GM13977 (cell line): Measurements from ENCODE around the gene CIRBP.

ENCODE experiments used
- DNase-seq: peaks from one replicate; pipeline ENCODE4 v3.0.0; 2012; ENCODE audit warnings: low spot score
- in situ Hi-C: fragments of 300-500 bp; cut with MboI; formaldehyde crosslinking; loops from one replicate; pipeline ENCODE4 v1.12.0; 2022; ENCODE audit warnings: low sequenced_read_pairs, low pct_unique_long_range_greater_than_20kb, mixed read lengths, inconsistent platforms; ENCODE audit not compliant: unreplicated experiment
- TF ChIP-seq, protein P1 (sequence below): IDR thresholded peaks from 2 replicates; pipeline ENCODE4 v1.5.1; 2012; ENCODE audit warnings: mild to moderate bottlenecking, control low read depth; ENCODE audit not compliant: insufficient read depth; ENCODE audit errors: extremely low read depth, missing control alignments

The CIRBP gene

DNA sequence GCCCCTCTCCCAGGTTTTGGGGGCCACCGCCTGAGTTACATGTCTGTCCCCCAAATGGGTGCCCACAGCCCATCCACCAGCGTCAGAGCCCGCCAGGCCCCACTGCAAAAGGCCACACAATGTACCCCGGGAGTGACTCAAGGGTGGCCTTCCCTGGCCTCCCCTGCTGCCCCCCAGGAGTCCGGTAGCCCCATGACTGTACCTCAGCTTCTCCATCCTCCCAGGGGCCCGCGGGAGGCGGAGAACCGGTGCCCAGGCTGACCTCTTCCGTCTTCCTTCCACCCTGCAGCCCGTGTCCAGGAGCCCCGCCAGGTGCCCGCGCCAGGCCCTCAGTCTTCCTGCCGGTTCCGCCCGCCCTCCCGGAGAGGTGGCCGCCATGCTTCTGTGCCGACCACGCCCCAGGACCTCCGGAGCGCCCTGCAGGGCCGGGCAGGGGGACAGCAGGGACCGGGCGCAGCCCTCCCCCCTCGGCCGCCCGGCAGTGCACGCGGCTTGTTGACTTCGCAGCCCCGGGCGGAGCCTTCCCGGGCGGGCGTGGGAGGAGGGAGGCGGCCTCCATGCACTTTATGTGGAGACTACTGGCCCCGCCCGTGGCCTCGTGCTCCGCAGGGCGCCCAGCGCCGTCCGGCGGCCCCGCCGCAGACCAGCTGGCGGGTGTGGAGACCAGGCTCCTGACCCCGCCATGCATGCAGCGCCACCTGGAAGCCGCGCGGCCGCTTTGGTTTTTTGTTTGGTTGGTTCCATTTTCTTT, 41.7 kb upstream of the CIRBP start:
- no peak for DNase-seq
- in situ Hi-C loops = no loop called here
- TF ChIP-seq, protein P1, sequence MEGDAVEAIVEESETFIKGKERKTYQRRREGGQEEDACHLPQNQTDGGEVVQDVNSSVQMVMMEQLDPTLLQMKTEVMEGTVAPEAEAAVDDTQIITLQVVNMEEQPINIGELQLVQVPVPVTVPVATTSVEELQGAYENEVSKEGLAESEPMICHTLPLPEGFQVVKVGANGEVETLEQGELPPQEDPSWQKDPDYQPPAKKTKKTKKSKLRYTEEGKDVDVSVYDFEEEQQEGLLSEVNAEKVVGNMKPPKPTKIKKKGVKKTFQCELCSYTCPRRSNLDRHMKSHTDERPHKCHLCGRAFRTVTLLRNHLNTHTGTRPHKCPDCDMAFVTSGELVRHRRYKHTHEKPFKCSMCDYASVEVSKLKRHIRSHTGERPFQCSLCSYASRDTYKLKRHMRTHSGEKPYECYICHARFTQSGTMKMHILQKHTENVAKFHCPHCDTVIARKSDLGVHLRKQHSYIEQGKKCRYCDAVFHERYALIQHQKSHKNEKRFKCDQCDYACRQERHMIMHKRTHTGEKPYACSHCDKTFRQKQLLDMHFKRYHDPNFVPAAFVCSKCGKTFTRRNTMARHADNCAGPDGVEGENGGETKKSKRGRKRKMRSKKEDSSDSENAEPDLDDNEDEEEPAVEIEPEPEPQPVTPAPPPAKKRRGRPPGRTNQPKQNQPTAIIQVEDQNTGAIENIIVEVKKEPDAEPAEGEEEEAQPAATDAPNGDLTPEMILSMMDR = no peak

GRCh38 chr19:1228161-1228957, 40.8 kb upstream of the CIRBP start:
- no peak for DNase-seq
- TF ChIP-seq, protein P1 = no peak
- in situ Hi-C loops = no loop called here

DNA sequence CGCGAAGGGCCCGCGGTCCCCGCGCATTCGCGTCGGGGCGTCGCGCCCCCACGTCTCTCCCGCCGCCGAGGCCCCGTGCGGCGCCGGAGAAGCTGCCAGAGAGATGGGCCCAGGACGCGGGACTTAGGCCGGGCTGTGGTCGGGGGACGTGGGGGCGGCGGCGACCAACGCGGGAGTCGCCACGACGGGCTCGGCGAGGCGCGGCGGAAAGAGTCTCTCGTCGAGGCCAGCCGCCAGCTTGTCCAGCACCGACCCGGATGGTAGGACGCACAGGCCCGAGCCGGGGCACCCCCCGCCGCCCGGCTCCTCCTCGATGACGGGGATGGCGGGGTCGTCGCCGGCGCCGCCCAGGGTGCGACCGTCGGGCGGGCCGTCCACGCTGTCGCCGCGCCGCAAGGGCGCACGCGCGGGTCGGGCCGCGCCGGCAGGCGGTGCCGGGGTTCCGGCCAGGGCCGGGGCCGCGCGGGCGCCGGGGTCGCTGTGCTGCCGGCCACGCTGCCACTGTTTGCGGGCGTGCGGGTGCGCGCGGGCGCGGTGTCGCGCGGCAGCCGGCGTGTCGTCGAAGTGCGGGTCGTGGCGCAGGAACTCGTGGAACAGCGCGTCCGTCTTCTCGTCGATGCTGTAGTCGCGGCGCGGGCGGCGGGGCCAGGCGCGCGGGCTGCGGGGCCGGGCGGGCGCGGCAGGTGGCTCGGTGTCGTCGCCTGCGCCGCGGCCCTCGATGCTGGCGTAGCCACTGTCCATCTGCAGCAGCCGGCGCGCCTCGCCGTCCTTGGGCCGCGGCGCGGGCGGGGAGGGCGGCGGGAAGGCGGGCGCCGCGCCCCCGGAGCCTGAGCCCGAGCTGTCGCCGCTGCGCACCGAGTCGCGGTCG, 39.8 kb upstream of the CIRBP start:
- no peak for DNase-seq
- in situ Hi-C loops = no loop called here
- TF ChIP-seq, protein P1 = no peak

DNA sequence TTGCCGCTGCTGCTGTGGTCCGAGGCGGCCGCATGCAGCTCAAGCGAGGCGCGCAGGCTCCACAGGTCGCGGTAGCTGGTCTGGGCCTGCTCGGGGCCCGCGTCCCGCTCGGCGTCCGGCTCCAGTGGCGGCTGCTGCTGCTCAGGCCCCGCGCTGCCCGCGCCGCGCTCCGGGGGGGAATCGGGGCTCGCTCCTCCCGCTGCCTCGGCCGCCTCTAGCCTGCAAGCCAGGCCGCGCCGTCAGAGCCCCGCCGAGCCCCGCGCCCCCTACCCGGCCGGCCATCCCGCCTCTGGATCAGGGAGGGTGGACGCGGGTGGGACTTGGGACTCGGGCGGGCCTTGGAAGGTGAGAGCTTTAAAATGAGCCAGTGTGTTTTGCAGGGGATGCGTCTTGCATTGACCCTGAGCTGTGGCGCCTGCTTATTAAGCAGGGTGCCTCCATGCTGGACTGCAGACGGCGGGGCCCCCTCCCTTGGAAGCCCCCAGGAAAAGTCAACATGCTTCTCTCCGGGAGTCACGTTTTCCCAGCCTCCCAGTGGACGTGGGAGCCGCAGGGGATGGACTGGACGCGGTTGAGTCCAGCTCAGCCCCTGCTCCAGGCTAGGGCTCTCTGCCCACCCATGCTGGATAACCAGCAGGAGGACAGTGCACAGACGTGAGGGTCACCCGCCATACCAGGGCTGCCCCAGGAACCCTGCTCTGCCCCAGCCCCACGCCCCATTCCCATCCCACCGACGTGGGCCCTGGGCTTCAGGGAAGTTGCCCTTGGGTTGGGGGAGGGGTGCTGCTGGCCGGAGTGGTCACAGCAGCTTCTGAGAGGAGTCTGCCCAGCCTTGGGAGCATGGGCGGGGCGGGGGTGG, 39.0 kb upstream of the CIRBP start:
- TF ChIP-seq, protein P1 = no peak
- in situ Hi-C loops = no loop called here
- DNase-seq = no peak

- TF ChIP-seq, protein P1 = no peak
- DNase-seq = no peak
- in situ Hi-C loops = no loop called here
Measured at GRCh38 chr19:1230783-1231489, 38.2 kb upstream of the CIRBP start.
